ENCODE data around the gene DLAT. TPM values are rescaled to one million over a fixed set of nuclear protein-coding genes. Genes with fewer than 3 reads are reported as not detected.
"Not testable (repeated sequence)": the region's sequence is repeated elsewhere in the genome, so short reads cannot be mapped to it uniquely, and the experiment has no call there.

DLAT gene
- total RNA-seq, 2 experiments from 2014 or later = 34.7 to 43.6 TPM

DNA sequence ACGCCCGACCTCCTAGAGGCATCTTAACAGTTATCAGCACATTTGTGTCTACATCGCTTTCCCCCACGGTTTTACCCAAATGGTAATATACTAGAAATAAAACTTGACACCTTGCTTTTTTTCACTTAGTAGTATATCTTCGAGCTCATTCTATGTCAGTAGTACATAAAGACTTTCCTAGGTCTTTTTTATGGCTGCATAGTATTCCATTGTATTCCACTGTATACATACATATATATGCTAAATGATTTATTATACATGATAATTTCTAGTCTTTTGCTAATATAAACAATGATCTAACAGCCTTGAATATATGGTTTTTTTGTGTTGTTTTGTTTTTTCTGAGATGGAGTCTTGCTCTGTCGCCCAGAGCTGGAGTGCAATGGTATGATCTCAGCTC lies 34.8 kb upstream of the DLAT start:
- H3K9me3 Mint-ChIP-seq (ENCODE audit: low read depth) = no peaks in the 10 kb centered on the region
- H3K4me1 Mint-ChIP-seq = no peaks in the 10 kb centered on the region
- ATAC-seq = no peak
- CTCF ChIA-PET = interaction anchor here (3.4 kb wide), 1 partner anchor 8 kb away, joined by 13 read pairs; no protein-coding TSS in a partner anchor
- H3K36me3 Mint-ChIP-seq = peaks cover 13% of the 10 kb centered on the region
- no peak overlapping the region for H3K4me3 Mint-ChIP-seq
- DNase-seq = no peak
- no peaks in the 10 kb centered on the region for H3K27me3 Mint-ChIP-seq
- no peak overlapping the region for H3K27ac Mint-ChIP-seq

GRCh38 chr11:111992206-111992855 lies 32.9 kb upstream of the DLAT start:
- Mint-ChIP-seq H3K27ac (no peak overlapping the region), H3K9me3 (ENCODE audit: low read depth) (no peaks in the 10 kb centered on the region), H3K27me3 (no peaks in the 10 kb centered on the region), H3K4me3 (no peak overlapping the region), H3K4me1 (no peaks in the 10 kb centered on the region), H3K36me3 (peaks cover 13% of the 10 kb centered on the region)
- ATAC-seq (no peak), DNase-seq (no peak)
- CTCF ChIA-PET = interaction anchor here (1.1 to 3.4 kb wide), 2 partner anchors 10 to 38 kb away, joined by 3 to 13 read pairs; no protein-coding TSS in a partner anchor

- DNase-seq = no peak
- CTCF ChIA-PET = interaction anchor here (2.6 kb wide), 1 partner anchor 64 kb away, joined by 7 read pairs; no protein-coding TSS in a partner anchor
- ATAC-seq = no peak
- Mint-ChIP-seq H3K27ac (no peak overlapping the region), H3K36me3 (peaks cover 10% of the 10 kb centered on the region), H3K9me3 (ENCODE audit: low read depth) (no peaks in the 10 kb centered on the region), H3K4me3 (no peak overlapping the region), H3K27me3 (no peaks in the 10 kb centered on the region), H3K4me1 (no peaks in the 10 kb centered on the region)
Observed at GRCh38 chr11:111996129-111996528, 29.1 kb upstream of the DLAT start.

DNA sequence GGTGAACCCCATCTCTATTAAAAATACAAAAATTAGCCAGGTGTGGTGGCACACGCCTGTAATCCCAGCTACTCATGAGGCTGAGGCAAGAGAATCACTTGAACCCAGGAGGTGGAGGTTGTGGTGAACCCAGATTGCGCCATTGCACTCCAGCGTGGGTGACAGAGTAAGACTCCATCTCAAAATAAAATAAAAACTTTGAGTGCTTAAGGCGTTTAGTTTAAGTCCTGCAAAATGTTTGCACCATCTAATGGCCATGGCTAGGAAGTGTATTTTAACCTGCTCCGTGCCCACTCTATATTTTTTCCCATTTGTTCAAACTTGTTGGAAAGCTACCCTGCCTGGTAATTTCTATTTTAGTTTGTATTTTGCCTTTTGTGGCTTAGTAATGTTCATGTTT lies 28.5 kb upstream of the DLAT start:
- not testable (repeated sequence) for H3K27me3 Mint-ChIP-seq; H3K9me3 Mint-ChIP-seq (ENCODE audit: low read depth); H3K4me3 Mint-ChIP-seq; H3K4me1 Mint-ChIP-seq; H3K27ac Mint-ChIP-seq; DNase-seq; ATAC-seq
- CTCF ChIA-PET = interaction anchor here (0.8 to 2.6 kb wide), 5 partner anchors 9 to 65 kb away, joined by 3 to 7 read pairs (median 3); no protein-coding TSS in a partner anchor
- peaks cover 10% of the 10 kb centered on the region for H3K36me3 Mint-ChIP-seq

- H3K36me3 Mint-ChIP-seq = peaks cover 12% of the 10 kb centered on the region
- H3K9me3 Mint-ChIP-seq (ENCODE audit: low read depth) = no peaks in the 10 kb centered on the region
- H3K27ac Mint-ChIP-seq = no peak overlapping the region
- no peak for DNase-seq
- CTCF ChIA-PET = no interaction called here
- no peak for ATAC-seq
- no peak overlapping the region for H3K4me3 Mint-ChIP-seq
- no peaks in the 10 kb centered on the region for H3K27me3 Mint-ChIP-seq
- H3K4me1 Mint-ChIP-seq = no peaks in the 10 kb centered on the region
Observed at GRCh38 chr11:111999111-111999510, 26.1 kb upstream of the DLAT start.

- no peak overlapping the region for H3K4me3 Mint-ChIP-seq
- CTCF ChIA-PET = no interaction called here
- no peak for DNase-seq
- H3K27ac Mint-ChIP-seq = no peak overlapping the region
- no peaks in the 10 kb centered on the region for H3K9me3 Mint-ChIP-seq (ENCODE audit: low read depth)
- no peaks in the 10 kb centered on the region for H3K4me1 Mint-ChIP-seq
- no peak for ATAC-seq
- H3K27me3 Mint-ChIP-seq = no peaks in the 10 kb centered on the region
- peaks cover 12% of the 10 kb centered on the region for H3K36me3 Mint-ChIP-seq
Observed at GRCh38 chr11:112000703-112001102, 24.5 kb upstream of the DLAT start.

DNA sequence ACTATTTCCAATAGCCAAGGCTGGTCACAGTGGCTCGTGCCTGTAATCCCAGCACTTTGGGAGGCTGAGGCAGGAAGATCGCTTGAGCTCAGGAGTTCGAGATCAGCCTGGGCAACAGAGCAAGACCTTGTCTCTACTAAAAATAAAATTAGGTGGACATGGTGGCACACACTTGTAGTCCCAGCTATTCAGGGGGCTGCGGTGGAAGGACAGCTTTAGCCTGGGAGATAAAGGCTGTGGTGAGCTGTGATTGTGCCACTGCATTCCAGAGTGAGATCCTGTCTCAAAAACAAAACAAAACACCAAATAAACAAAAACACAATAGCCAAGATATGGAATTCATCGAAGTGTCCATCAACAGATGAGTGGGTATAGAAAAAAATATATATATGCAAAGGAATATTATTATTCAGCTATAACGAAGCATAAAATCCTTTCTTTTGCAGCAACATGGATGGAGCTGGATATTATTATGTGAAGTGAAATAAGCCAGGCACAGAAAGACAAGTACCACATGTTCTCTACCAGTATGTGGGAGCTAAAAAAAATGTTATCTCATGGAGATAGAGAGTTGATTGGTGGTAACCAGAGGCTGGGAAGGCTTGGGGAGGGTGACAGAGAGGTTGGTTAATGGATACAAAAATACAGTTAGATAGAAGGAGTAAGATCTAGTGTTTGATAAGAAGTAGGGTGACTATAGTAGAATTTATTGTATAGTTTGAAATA lies 22.6 kb upstream of the DLAT start:
- Mint-ChIP-seq H3K27me3 (peaks cover 5% of the 10 kb centered on the region), H3K4me1 (no peaks in the 10 kb centered on the region), H3K4me3 (no peak overlapping the region), H3K9me3 (ENCODE audit: low read depth) (peaks cover 2% of the 10 kb centered on the region), H3K27ac (no peak overlapping the region), H3K36me3 (peaks cover 8% of the 10 kb centered on the region)
- CTCF ChIA-PET = interaction anchor here (0.7 to 1.6 kb wide), 2 partner anchors 21 to 71 kb away, joined by 3 to 8 read pairs; no protein-coding TSS in a partner anchor
- DNase-seq (no peak), ATAC-seq (no peak)

DNA sequence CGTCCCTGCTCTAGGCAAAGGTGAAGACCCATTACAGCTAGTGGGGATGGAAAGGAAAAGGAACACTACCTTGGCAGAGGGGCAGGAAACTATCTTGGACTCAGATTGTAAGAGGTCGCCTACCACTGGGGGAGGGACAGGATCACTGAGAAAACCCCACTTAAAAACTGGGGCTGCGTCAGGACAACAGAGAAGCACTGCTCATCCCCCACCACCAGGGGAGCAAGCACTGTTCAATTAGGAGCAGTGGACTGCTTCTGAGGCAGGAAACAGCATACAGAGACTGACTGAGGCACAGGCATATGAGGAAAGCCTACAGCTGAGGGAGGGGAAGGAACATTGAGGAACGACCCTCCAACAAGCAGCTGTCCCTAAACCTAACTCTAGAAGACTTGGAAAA lies 20.8 kb upstream of the DLAT start:
- CTCF ChIA-PET = interaction anchor here (0.7 kb wide), 1 partner anchor 109 kb away, joined by 3 read pairs; no protein-coding TSS in a partner anchor
- H3K36me3 Mint-ChIP-seq = peaks cover 6% of the 10 kb centered on the region
- no peak overlapping the region for H3K27ac Mint-ChIP-seq
- peak; percentile 43 for DNase-seq
- peaks cover 21% of the 10 kb centered on the region for H3K27me3 Mint-ChIP-seq
- H3K4me3 Mint-ChIP-seq = no peak overlapping the region
- ATAC-seq = peak; percentile 49
- peaks cover 2% of the 10 kb centered on the region for H3K9me3 Mint-ChIP-seq (ENCODE audit: low read depth)
- H3K4me1 Mint-ChIP-seq = no peaks in the 10 kb centered on the region

DNA sequence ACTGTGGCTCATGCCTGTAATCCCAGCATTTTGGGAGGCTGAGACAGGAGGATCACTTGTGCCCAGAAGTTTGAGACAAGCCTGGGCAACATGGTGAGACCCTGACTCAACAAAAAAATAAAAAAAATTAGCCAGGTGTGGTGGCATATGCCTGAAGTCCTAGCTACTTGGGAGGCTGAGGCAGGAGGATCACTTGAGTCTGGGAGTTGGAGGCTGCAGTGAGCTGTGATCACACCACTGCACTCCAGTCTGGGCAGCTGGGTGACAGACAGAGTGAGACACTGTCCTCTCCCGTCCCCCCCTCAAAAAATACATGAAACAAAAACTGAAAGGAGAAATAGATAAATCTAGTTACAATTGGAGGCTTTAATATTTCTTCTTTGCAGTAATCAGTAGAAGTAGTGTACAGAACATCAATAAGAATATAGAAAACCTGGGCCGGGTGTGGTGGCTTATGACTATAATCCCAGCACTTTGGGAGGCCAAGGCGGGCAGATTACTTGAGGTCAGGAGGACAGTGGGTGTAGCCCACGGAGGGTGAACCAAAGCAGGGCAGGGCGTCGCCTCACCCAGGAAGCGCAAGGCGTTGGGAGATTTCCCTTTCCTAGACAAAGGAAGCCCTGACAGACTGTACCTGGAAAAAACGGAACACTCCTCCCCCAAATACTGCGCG lies 19.6 kb upstream of the DLAT start:
- CTCF ChIA-PET = no interaction called here
- H3K4me3 Mint-ChIP-seq = no peak overlapping the region
- H3K27ac Mint-ChIP-seq = no peak overlapping the region
- H3K9me3 Mint-ChIP-seq (ENCODE audit: low read depth) = peaks cover 5% of the 10 kb centered on the region
- no peaks in the 10 kb centered on the region for H3K4me1 Mint-ChIP-seq
- peaks cover 4% of the 10 kb centered on the region for H3K36me3 Mint-ChIP-seq
- DNase-seq (no peak), ATAC-seq (no peak)
- peaks cover 31% of the 10 kb centered on the region for H3K27me3 Mint-ChIP-seq

GRCh38 chr11:112006095-112006441 lies 19.1 kb upstream of the DLAT start:
- DNase-seq; H3K27ac Mint-ChIP-seq; H3K4me1 Mint-ChIP-seq; H3K4me3 Mint-ChIP-seq; ATAC-seq; CTCF ChIA-PET; H3K36me3 Mint-ChIP-seq; H3K9me3 Mint-ChIP-seq (ENCODE audit: low read depth): not testable (repeated sequence)
- peaks cover 31% of the 10 kb centered on the region for H3K27me3 Mint-ChIP-seq

DNA sequence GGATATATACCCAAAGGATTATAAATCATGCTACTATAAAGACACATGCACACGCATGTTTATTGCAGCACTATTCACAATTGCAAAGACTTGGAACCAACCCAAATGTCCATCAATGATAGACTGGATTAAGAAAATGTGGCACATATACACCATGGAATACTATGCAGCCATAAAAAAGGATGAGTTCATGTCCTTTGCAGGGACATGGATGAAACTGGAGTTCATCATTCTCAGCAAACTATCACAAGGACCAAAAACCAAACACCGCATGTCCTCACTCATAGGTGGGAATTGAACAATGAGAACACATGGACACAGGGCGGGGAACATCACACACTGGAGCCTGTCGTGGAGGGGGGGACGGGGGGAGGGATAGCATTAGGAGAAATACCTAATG lies 13.8 kb upstream of the DLAT start:
- peaks cover 31% of the 10 kb centered on the region for H3K27me3 Mint-ChIP-seq
- CTCF ChIA-PET; H3K36me3 Mint-ChIP-seq; H3K27ac Mint-ChIP-seq; H3K4me3 Mint-ChIP-seq; H3K9me3 Mint-ChIP-seq (ENCODE audit: low read depth); H3K4me1 Mint-ChIP-seq; DNase-seq; ATAC-seq: not testable (repeated sequence)

DNA sequence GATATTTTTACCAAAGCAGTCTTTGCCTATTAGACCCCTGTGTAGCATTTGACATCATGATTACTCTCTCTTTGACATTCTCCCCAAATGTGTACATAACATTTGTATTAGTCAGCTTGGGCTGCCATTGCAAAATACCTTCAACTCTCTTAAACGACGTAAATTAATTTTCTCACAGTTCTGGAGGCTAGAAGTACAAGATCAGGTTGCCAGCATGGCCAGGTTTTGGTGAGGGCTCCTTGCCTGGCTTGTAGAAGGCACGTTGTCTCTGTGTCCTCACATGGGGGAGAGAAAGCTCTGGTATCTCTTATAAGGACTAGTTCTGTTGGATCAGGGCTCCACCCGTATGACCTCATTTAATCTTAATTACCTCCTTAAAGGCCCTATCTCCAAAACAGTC lies 12.3 kb upstream of the DLAT start:
- DNase-seq (no peak), ATAC-seq (no peak)
- Mint-ChIP-seq H3K4me1 (no peaks in the 10 kb centered on the region), H3K9me3 (ENCODE audit: low read depth) (peaks cover 3% of the 10 kb centered on the region), H3K4me3 (no peak overlapping the region), H3K27me3 (peaks cover 24% of the 10 kb centered on the region), H3K36me3 (no peaks in the 10 kb centered on the region), H3K27ac (no peak overlapping the region)
- CTCF ChIA-PET = interaction anchor here (1.2 kb wide), 1 partner anchor 31 kb away, joined by 3 read pairs; no protein-coding TSS in a partner anchor

DNA sequence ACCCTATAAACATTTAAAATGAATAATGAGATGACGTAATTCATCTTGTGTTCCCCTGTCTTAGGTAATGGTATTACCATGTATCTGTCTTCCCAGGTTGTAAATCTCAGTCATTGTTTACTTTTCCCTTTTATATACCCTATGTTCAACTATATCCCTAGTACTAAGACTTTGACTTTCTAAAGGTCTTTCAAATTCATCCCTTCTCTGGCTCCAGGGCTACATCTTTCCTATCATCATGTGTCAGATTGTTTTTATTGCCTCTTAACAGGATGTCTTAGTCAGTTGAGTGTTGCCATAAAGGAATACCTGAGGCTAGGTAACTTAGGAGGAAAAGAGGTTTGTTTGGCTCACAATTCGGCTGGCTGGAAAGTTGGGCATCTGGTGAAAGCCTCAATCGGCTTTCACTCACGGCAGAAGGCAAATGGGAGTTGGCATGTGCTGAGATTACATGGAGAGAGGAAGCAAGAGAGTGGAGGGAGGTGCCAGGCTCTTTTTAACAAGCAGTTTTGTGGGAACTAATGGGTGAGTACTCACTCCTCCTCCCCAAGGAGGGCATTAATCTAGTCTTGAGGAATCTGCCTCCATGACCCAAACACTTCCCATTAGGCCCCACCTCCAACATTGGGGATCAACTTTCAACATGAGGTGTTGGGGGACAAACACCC lies 11.6 kb upstream of the DLAT start:
- Mint-ChIP-seq H3K36me3 (peaks cover 2% of the 10 kb centered on the region), H3K27ac (no peak overlapping the region)
- CTCF ChIA-PET = interaction anchor here (1.2 kb wide), 1 partner anchor 32 kb away, joined by 3 read pairs; no protein-coding TSS in a partner anchor

More for the DNA sequence above, 11.6 kb upstream of the DLAT start:
- Mint-ChIP-seq H3K4me3 (no peak overlapping the region), H3K9me3 (ENCODE audit: low read depth) (peaks cover 3% of the 10 kb centered on the region), H3K4me1 (no peaks in the 10 kb centered on the region), H3K27me3 (peaks cover 16% of the 10 kb centered on the region)
- ATAC-seq = no peak
- DNase-seq = no peak

Measured in activated CD8-positive, alpha-beta memory T cell treated with anti-CD3 and anti-CD28 coated beads, Interleukin-2, amount 10 ng/mL, durations not matched to agents 7 days and 5 days (primary cell).